HL-60 (cell line): ENCODE results near the gene PNPLA2.

Experiments used
- DNase-seq, 2 experiments: peaks; one replicate each; pipeline ENCODE4 v3.0.0-alpha.2; 2010 to 2020; ENCODE audit warnings: low read depth in 1 of 2, low spot score in 1 of 2
- H3K27ac ChIP-seq: fragments of 250-450 bp; sonication (Bioruptor Pico); replicated peaks from 2 replicates; pipeline ENCODE4 v1.5.1; 2020; ENCODE audit warnings: mild to moderate bottlenecking, moderate library complexity
- H3K27me3 ChIP-seq: fragments of 250-450 bp; sonication (Bioruptor Pico); 2 replicates; pipeline ENCODE4 v1.5.1; 2021; ENCODE audit warnings: mild to moderate bottlenecking, moderate library complexity; ENCODE audit not compliant: insufficient read depth, poor library complexity, severe bottlenecking
- H3K4me3 ChIP-seq: replicated peaks from 2 replicates; pipeline ENCODE4 v1.5.1; 2011; ENCODE audit warnings: mild to moderate bottlenecking, control low read depth, low read length; ENCODE audit not compliant: insufficient read depth
- CTCF ChIP-seq: IDR thresholded peaks from one replicate; pipeline ENCODE4 v1.5.1; 2011; ENCODE audit warnings: low read length, control low read depth, inconsistent platforms; ENCODE audit not compliant: insufficient read depth
- GABPA ChIP-seq: IDR thresholded peaks from 2 replicates; pipeline ENCODE4 v1.6.1; 2012; ENCODE audit warnings: low read depth
- POLR2AphosphoS5 ChIP-seq: IDR thresholded peaks from 2 replicates; pipeline ENCODE4 v1.6.1; 2012; ENCODE audit warnings: low read depth
- REST ChIP-seq: IDR thresholded peaks from 2 replicates; pipeline ENCODE4 v1.6.1; 2012; ENCODE audit warnings: low read depth; ENCODE audit not compliant: insufficient replicate concordance
- SPI1 ChIP-seq: IDR thresholded peaks from 2 replicates; pipeline ENCODE4 v1.6.1; 2012; ENCODE audit warnings: low read depth, mild to moderate bottlenecking, borderline replicate concordance

Gene PNPLA2

DNA sequence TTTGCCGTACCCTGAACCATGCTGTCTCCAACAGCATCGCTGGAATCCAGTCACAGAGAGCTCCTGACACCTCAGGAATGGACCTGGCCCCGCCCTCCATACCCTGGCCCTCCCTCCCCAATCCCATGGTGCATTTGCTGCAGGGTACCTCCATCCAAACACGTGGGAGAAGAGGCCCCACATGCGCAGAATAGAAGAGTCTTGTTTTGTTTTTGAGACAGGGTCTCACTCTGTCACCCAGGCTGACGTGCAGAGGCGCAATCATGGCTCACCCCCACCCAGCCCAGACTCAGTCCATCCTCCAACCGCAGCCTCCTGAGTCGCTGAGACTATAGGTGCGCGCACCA, 2.3 kb upstream of the PNPLA2 start:
- TF ChIP-seq GABPA, result no peak
- TF ChIP-seq REST, result no peak
- no peak for TF ChIP-seq SPI1
- TF ChIP-seq POLR2AphosphoS5, result no peak
- no peak for TF ChIP-seq CTCF
- Histone ChIP-seq H3K27me3 (no peaks in the 10 kb centered on the region), H3K27ac (no peak overlapping the region), H3K4me3 (no peak overlapping the region)
- no peak for DNase-seq

DNA sequence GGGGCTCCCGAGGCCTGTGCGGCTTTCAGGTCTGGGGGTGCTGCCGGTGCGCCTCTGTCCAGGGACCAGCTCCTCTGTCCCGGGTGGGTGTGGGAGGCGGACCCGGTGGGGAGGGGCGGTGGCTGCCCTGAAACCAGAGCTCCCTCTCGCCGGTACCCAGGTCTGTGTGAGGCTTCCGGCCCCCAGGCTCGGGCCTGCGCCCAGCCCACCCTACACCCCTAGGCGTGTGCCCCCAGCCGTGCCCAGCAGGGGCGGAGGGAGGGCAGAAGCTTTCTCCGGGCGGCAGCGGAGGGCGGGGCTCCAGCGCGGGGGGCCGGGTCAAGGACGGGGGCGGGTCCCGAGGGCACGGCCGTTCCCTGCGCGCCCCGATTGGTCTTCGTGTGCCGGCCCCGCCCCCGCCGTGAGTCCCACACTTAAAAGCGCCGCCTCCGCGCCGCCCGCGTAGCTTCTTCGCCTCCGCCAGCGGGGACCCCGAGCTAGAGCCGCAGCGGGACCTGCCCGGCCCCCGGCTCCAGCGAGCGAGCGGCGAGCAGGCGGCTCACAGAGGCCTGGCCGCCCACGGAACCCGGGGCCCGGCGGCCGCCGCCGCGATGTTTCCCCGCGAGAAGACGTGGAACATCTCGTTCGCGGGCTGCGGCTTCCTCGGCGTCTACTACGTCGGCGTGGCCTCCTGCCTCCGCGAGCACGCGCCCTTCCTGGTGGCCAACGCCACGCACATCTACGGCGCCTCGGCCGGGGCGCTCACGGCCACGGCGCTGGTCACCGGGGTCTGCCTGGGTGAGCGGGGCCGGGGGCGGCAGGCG, 616 bp downstream of the PNPLA2 start:
- peak in 1 of 2 experiments; percentile 87 for DNase-seq
- Histone ChIP-seq H3K4me3 (peak overlapping the region; percentile 70), H3K27me3 (no peaks in the 10 kb centered on the region), H3K27ac (peak overlapping the region; percentile 80)
- no peak for TF ChIP-seq GABPA
- TF ChIP-seq CTCF, result no peak
- TF ChIP-seq REST, result peak; percentile 46
- peak; percentile 55; the same call in 1 of the 2 replicates for TF ChIP-seq POLR2AphosphoS5
- no peak for TF ChIP-seq SPI1

- Histone ChIP-seq H3K4me3 (peak overlapping the region; percentile 70), H3K27me3 (no peaks in the 10 kb centered on the region), H3K27ac (peak overlapping the region; percentile 80)
- TF ChIP-seq POLR2AphosphoS5, result peak; percentile 32; the same call in 1 of the 2 replicates
- TF ChIP-seq GABPA, result 0 out of 2 replicates have a peak, but pooled peaks have one; percentile 19
- no peak for TF ChIP-seq SPI1
- peak; percentile 92 to 97 for DNase-seq
Measured at GRCh38 chr11:819943-820649, 1.4 kb downstream of the PNPLA2 start.
